Astrocyte (in vitro differentiated cells and primary cell): ENCODE measurements around the gene PRKAR1A.

Source experiments
- CTCF ChIP-seq: IDR thresholded peaks from 2 replicates; pipeline ENCODE4 v1.5.1; 2011; ENCODE audit warnings: low read depth, mild to moderate bottlenecking, inconsistent platforms, low read length, moderate library complexity; ENCODE audit not compliant: insufficient read depth
- EZH2 ChIP-seq: IDR thresholded peaks from 2 replicates; pipeline ENCODE4 v1.6.1; 2012; ENCODE audit warnings: mild to moderate bottlenecking, low read length, inconsistent platforms; ENCODE audit not compliant: insufficient read depth

- TF ChIP-seq CTCF (no peak), EZH2 (no peak)
Measured at GRCh38 chr17:68534695-68535088, 22.5 kb downstream of the PRKAR1A start.
